ENCODE results near the gene LILRA2. TPM values are rescaled to one million over a fixed set of nuclear protein-coding genes. Genes with fewer than 3 reads are reported as not detected.
A peak's percentile ranks its signal among the peaks of the same experiment; 100 is the strongest.
"Not testable (repeated sequence)": the region's sequence is repeated elsewhere in the genome, so short reads cannot be mapped to it uniquely, and the experiment has no call there.

Gene LILRA2
- total RNA-seq, 1 donor from 2014 or later: 2.0 TPM

- no peak for ATAC-seq
- intact Hi-C loops (cut with micrococcal nuclease): no loop called here
- no peak for DNase-seq
Observed at GRCh38 chr19:54561840-54562239, 11.8 kb upstream of the LILRA2 start.

GRCh38 chr19:54563206-54563605 lies 10.4 kb upstream of the LILRA2 start:
- intact Hi-C loops (cut with micrococcal nuclease); ATAC-seq; DNase-seq: not testable (repeated sequence)

DNA sequence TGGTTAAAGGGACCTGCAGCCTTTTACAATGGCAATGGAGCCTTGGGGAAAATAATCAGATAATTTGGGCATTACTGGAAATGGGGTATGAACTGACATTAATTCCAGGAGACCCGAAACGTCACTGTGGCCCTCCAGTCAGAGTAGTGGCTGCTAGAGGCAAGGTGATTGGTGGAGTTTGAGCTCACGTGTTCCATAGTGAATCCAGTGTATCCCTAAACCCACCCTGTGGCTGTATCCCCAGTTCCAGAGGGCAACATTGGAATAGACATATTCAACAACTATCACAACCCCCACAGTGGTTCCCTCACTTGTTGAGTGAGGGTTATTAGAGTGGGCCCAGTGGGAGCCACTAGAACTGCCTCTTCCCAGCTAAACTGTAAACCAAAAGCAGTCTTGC lies 3.3 kb upstream of the LILRA2 start:
- DNase-seq (no peak), ATAC-seq (no peak)
- intact Hi-C loops (cut with micrococcal nuclease): no loop called here

GRCh38 chr19:54571715-54572615 lies 1.6 kb upstream of the LILRA2 start:
- intact Hi-C loops (cut with micrococcal nuclease); DNase-seq: not testable (repeated sequence)
- peak; percentile 54 for ATAC-seq

DNA sequence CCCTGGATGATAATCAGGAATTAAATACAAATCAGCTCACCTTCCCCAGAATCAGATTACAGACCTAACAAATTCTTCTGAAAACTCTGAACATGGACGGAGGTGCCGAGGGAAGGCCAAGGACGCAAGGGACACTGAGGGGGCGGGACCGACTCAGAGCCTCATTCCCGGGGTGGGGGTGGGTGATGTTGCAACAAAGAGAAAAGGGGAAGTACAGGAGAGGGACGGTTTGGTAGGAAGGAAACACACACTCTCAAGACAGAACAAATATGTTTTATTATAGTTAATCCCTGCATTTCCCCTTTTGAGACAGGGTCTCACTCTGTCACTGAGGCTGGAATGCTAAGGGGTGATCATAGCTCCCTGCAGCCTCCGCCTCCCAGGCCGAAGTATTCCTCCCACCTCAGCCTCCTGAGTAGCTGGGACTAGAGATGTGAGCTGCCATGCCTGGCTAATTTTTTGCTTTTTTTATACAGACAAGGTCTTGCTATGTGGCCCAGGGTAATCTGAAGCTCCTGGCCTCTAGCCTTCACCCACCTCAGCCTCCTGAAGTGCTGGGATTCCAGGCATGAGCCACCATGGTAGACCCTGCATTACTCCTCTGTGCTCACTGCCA lies 786 bp upstream of the LILRA2 start:
- peak; percentile 78 for ATAC-seq
- DNase-seq: peak; percentile 56
- intact Hi-C loops (cut with micrococcal nuclease): no loop called here

GRCh38 chr19:54574051-54574450 lies 461 bp downstream of the LILRA2 start:
- intact Hi-C loops (cut with micrococcal nuclease): no loop called here
- DNase-seq (no peak), ATAC-seq (no peak)

- ATAC-seq (no peak), DNase-seq (no peak)
- intact Hi-C loops (cut with micrococcal nuclease): no loop called here
Observed at GRCh38 chr19:54574527-54575056, 1.0 kb downstream of the LILRA2 start.

DNA sequence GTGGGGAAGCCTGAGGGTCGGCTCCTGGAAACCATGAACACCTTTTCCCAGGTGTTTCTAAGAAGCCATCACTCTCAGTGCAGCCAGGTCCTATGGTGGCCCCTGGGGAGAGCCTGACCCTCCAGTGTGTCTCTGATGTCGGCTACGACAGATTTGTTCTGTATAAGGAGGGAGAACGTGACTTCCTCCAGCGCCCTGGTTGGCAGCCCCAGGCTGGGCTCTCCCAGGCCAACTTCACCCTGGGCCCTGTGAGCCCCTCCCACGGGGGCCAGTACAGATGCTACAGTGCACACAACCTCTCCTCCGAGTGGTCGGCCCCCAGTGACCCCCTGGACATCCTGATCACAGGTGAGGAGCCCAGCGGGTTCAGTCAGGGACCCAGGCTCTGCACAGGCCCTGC lies 1.6 kb downstream of the LILRA2 start:
- ATAC-seq: not testable (repeated sequence)

DNA sequence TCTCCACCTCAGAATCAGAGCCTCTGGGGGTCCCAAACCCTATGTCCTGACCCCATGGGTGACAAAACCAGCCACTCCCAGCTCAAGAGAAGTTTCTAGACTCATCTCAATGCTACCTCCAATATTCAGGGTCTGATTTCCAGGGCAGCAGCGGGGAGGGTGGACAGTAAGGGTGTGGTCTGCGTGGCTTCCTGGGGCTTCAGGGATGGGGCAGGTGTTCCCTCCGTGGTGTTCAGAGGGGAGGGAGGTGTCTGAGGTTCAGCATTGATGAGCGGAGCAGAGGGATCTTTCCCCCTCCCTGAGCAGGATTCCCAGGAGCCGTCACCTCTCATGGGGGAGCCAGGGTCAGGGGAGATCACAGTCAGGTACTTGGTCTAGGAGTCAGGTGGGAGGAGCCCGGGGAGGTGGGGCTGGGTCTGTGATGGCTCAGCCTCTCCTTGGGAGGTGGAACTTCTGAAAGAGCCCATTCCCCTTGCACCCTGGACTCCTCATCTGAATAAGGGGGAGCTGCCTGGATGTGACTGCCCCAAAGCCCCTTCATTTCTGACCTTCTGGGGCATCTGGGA lies 2.9 kb downstream of the LILRA2 start:
- ATAC-seq: no peak
- intact Hi-C loops (cut with micrococcal nuclease): no loop called here

More for the DNA sequence above, 1.6 kb downstream of the LILRA2 start:
- intact Hi-C loops (cut with micrococcal nuclease); DNase-seq: not testable (repeated sequence)

GRCh38 chr19:54577334-54577733 lies 3.7 kb downstream of the LILRA2 start:
- intact Hi-C loops (cut with micrococcal nuclease): no loop called here
- DNase-seq (no peak), ATAC-seq (no peak)

More for the DNA sequence above, 2.9 kb downstream of the LILRA2 start:
- no peak for DNase-seq

DNA sequence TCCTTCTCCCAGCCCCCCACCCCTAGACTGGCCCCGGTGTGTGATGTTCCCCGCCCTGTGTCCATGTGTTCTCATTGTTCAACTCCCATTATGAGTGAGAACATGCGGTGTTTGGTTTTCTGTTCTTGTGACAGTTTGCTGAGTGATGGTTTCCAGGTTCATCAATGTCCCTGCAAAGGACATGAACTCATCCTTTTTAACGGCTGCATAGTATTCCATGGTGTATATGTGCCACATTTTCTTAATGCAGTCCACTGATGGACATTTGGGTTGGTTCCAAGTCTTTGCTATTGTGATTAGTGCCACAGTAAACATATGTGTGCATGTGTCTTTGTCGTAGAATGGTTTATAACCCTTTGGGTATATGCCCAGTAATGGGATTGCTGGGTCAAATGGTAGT lies 4.7 kb downstream of the LILRA2 start:
- ATAC-seq; intact Hi-C loops (cut with micrococcal nuclease): not testable (repeated sequence)

GRCh38 chr19:54586397-54586796 lies 12.8 kb downstream of the LILRA2 start:
- ATAC-seq (no peak), DNase-seq (no peak)
- intact Hi-C loops (cut with micrococcal nuclease): no loop called here

More for the DNA sequence above, 4.7 kb downstream of the LILRA2 start:
- DNase-seq: not testable (repeated sequence)

DNA sequence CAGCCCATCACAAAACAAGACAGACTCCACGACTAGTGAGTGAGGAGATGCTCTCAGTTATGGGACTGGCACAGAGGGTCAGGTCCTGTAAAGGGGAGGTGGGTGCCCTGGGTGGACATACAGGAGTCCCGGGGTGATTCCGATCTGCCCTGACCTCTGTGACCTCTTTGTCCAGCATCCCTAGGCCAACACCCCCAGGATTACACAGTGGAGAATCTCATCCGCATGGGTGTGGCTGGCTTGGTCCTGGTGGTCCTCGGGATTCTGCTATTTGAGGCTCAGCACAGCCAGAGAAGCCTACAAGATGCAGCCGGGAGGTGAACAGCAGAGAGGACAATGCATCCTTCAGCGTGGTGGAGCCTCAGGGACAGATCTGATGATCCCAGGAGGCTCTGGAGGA lies 13.4 kb downstream of the LILRA2 start:
- intact Hi-C loops (cut with micrococcal nuclease): no loop called here
- no peak for ATAC-seq
- DNase-seq: no peak

DNA sequence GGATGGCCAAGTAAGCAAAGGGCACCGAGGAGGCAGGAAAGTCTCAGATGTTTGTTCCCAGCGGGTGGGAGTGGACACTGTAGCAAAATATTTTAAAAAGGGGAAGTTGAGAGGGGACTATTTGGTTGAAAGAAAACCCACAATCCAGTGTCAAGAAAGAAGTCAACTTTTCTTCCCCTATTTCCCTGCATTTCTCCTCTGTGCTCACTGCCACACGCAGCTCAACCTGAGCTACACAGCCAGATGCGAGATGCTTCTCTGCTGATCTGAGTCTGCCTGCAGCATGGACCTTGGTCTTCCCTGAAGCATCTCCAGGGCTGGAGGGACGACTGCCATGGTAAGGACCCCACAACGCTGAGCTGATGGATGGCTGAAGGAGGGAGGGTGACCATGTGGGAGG lies 19.9 kb downstream of the LILRA2 start, which contains the start of gene LILRA1:
Gene LILRA1 (plus strand): TSS at position 188 of the 400 bp plus-strand sequence. CDS start 613 bp downstream, outside the sequence.
- intact Hi-C loops (cut with micrococcal nuclease); DNase-seq: not testable (repeated sequence)
- ATAC-seq: peak; percentile 52

GRCh38 chr19:54593931-54594626 lies 20.5 kb downstream of the LILRA2 start:
- peak; percentile 50 for ATAC-seq

DNA sequence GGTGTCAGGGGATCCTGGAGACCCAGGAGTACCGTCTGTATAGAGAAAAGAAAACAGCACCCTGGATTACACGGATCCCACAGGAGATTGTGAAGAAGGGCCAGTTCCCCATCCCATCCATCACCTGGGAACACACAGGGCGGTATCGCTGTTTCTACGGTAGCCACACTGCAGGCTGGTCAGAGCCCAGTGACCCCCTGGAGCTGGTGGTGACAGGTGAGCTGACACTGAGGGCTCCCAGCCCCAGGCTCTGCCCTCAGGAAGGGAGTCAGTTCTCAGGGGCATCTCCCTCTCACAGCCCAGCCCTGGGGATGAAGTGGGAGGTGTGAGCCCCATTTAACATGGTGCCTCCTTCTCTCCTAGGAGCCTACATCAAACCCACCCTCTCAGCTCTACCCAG lies 21.1 kb downstream of the LILRA2 start:
- DNase-seq (no peak), ATAC-seq (no peak)
- intact Hi-C loops (cut with micrococcal nuclease): no loop called here

More at GRCh38 chr19:54593931-54594626, 20.5 kb downstream of the LILRA2 start:
- DNase-seq; intact Hi-C loops (cut with micrococcal nuclease): not testable (repeated sequence)

GRCh38 chr19:54595680-54596436 lies 22.3 kb downstream of the LILRA2 start:
- DNase-seq; intact Hi-C loops (cut with micrococcal nuclease); ATAC-seq: not testable (repeated sequence)

- no peak for ATAC-seq
Observed at GRCh38 chr19:54600212-54600611, 26.6 kb downstream of the LILRA2 start.

More at GRCh38 chr19:54600212-54600611, 26.6 kb downstream of the LILRA2 start:
- intact Hi-C loops (cut with micrococcal nuclease): no loop called here
- DNase-seq: no peak

All from left ventricle myocardium superior (tissue), 1 donor.